Measurements from ENCODE around the gene CSAG3.
"Not testable (repeated sequence)": the region's sequence is repeated elsewhere in the genome, so short reads cannot be mapped to it uniquely, and the experiment has no call there.

CSAG3 gene

DNA sequence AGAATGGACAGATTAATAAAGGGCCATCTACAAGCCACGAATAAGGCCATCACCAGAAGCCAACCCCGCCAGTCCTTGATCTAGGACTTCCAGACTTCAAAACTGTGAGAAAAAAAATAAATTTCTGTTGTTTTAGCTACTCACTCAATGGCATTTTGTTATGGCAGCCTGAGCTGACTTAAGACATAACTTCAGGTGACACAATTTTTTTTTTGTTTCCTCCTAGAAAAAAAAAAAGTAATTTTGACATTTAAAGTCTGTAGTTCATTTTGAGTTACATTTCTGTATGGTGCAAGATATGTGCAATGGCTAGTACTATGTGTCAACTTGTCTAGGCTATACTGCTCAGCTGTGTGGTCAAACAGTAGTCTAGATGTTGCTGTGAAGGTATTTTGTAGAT lies at the start of gene CSAG3:
TSS of gene CSAG3 (plus strand) at position 301 of the 400 bp plus-strand sequence.
- DNase-seq (ENCODE audit: low read depth in 2 of 2): not testable (repeated sequence)

DNA sequence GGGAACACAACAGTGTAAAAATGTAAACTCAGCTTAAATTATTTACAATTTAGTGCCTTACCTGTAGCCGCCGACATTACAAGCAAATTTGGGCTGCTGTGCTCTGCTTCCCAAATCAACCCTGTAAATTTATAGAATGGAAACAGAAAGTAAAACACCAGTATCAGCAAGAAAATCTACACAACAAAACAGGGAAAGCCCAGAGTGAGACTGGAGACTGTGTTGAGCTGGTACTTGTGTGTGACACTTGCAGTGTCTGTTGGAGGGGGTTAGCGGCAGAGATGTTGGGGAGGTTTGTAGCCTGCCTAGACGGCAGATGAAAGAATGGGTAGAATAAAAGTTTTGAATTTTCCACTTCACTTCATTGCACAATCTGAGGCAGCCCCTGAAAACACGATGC lies 45.8 kb upstream of the CSAG3 start:
- DNase-seq (ENCODE audit: low read depth in 2 of 2): not testable (repeated sequence)

DNA sequence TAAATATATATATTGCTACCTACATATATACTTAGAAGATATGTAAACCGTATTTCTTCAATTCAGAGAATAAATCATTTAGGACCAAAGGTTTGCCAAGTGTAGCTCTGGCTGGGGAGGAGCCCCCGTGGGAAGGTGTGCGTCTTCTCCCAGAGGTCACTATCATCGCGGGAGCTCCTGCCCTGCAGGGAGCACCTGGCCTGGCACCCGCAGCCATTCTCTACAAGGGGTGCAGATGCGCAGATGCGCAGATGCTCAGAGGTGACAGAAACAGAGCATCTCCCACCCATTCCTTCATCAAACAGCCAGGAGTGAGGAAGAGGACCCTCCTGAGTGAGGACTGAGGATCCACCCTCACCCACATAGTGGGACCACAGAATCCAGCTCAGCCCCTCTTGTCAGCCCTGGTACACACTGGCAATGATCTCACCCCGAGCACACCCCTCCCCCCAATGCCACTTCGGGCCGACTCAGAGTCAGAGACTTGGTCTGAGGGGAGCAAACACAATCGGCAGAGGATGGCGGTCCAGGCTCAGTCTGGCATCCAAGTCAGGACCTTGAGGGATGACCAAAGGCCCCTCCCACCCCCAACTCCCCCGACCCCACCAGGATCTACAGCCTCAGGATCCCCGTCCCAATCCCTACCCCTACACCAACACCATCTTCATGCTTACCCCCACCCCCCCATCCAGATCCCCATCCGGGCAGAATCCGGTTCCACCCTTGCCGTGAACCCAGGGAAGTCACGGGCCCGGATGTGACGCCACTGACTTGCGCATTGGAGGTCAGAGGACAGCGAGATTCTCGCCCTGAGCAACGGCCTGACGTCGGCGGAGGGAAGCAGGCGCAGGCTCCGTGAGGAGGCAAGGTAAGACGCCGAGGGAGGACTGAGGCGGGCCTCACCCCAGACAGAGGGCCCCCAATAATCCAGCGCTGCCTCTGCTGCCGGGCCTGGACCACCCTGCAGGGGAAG lies 44.9 kb upstream of the CSAG3 start, which contains the start of gene MAGEA2B:
TSS of gene MAGEA2B (plus strand) at position 814 of the 973 bp plus-strand sequence. CDS start 2,479 bp downstream, outside the sequence.
- DNase-seq (ENCODE audit: low read depth in 2 of 2): not testable (repeated sequence)

- DNase-seq (ENCODE audit: low read depth in 2 of 2): no peak
Measured at GRCh38 chrX:152725409-152725808, 33.6 kb upstream of the CSAG3 start.

DNA sequence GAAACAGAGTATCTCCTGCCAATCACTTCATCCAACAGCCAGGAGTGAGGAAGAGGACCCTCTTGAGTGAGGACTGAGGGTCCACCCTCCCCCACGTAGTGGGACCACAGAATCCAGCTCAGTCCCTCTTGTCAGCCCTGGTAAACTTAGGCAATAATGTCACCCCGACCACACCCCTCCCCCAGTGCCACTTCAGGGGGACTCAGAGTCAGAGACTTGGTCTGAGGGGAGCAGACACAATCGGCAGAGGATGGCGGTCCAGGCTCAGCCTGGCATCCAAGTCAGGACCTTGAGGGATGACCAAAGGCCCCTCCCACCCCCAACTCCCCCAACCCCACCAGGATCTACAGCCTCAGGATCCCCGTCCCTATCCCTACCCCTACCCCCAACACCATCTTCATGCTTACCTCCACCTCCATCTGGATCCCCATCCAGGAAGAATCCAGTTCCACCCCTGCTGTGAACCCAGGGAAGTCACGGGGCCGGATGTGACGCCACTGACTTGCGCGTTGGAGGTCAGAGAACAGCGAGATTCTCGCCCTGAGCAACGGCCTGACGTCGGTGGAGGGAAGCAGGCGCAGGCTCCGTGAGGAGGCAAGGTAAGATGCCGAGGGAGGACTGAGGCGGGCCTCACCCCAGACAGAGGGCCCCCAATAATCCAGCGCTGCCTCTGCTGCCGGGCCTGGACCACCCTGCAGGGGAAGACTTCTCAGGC lies 25.6 kb upstream of the CSAG3 start, which contains the start of the genes CSAG1 and MAGEA12:
TSS of gene CSAG1 (minus strand) at position 461 of the 715 bp plus-strand sequence. CDS start 1,261 bp downstream, outside the sequence.
TSS of gene MAGEA12 (plus strand) at position 497 of the 715 bp plus-strand sequence. CDS start 2,405 bp downstream, outside the sequence.
- no peak for DNase-seq (ENCODE audit: low read depth in 2 of 2)

GRCh38 chrX:152734143-152734858 lies 24.7 kb upstream of the CSAG3 start:
- DNase-seq (ENCODE audit: low read depth in 2 of 2): not testable (repeated sequence)

DNA sequence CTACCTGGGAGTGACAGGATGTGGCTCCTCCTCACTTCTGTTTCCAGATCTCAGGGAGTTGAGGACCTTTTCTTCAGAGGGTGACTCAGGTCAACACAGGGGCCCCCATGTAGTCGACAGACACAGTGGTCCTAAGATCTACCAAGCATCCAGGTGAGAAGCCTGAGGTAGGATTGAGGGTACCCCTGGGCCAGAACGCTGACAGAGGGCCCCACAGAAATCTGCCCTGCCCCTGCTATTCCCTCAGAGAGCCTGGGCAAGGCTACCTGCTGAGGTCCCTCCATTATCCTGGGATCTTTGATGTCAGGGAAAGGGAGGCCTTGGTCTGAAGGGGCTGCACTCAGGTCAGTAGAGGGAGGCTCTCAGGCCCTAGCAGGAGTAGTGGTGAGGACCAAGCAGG lies 23.9 kb upstream of the CSAG3 start:
- no peak for DNase-seq (ENCODE audit: low read depth in 2 of 2)

- no peak for DNase-seq (ENCODE audit: low read depth in 2 of 2)
Measured at GRCh38 chrX:152735860-152736511, 23.0 kb upstream of the CSAG3 start.

DNA sequence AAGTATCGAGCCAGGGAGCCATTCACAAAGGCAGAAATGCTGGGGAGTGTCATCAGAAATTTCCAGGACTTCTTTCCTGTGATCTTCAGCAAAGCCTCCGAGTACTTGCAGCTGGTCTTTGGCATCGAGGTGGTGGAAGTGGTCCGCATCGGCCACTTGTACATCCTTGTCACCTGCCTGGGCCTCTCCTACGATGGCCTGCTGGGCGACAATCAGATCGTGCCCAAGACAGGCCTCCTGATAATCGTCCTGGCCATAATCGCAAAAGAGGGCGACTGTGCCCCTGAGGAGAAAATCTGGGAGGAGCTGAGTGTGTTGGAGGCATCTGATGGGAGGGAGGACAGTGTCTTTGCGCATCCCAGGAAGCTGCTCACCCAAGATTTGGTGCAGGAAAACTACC lies 22.5 kb upstream of the CSAG3 start:
- DNase-seq (ENCODE audit: low read depth in 2 of 2): not testable (repeated sequence)

DNA sequence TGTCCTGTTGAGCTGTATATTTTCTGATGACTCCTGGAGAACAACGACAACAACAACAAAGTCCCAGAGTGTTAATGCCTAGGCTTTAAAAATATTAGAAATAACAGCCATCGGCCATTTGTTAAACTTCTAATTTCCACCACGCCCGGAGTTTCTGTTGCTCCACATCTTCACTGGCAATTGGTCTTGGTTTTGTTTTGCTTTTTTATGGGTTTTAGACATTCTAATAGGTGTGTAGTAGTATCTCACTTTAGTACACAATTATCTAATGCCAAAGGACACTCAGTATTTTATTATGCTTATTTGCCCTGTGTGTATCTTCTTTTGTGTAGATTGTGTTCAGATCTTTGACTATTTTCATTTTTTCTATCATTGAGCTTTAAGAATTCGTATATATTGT lies 20.5 kb upstream of the CSAG3 start:
- no peak for DNase-seq (ENCODE audit: low read depth in 2 of 2)

DNA sequence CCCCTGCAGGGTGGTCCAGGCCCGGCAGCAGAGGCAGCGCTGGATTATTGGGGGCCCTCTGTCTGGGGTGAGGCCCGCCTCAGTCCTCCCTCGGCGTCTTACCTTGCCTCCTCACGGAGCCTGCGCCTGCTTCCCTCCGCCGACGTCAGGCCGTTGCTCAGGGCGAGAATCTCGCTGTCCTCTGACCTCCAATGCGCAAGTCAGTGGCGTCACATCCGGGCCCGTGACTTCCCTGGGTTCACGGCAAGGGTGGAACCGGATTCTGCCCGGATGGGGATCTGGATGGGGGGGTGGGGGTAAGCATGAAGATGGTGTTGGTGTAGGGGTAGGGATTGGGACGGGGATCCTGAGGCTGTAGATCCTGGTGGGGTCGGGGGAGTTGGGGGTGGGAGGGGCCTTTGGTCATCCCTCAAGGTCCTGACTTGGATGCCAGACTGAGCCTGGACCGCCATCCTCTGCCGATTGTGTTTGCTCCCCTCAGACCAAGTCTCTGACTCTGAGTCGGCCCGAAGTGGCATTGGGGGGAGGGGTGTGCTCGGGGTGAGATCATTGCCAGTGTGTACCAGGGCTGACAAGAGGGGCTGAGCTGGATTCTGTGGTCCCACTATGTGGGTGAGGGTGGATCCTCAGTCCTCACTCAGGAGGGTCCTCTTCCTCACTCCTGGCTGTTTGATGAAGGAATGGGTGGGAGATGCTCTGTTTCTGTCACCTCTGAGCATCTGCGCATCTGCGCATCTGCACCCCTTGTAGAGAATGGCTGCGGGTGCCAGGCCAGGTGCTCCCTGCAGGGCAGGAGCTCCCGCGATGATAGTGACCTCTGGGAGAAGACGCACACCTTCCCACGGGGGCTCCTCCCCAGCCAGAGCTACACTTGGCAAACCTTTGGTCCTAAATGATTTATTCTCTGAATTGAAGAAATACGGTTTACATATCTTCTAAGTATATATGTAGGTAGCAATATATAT lies 5.0 kb upstream of the CSAG3 start, which contains the start of gene MAGEA2:
TSS of gene MAGEA2 (minus strand) at position 157 of the 965 bp plus-strand sequence. CDS start 2,479 bp downstream, outside the sequence.
- DNase-seq (ENCODE audit: low read depth in 2 of 2): not testable (repeated sequence)

GRCh38 chrX:152754871-152755270 lies 4.1 kb upstream of the CSAG3 start:
- DNase-seq (ENCODE audit: low read depth in 2 of 2): not testable (repeated sequence)

DNA sequence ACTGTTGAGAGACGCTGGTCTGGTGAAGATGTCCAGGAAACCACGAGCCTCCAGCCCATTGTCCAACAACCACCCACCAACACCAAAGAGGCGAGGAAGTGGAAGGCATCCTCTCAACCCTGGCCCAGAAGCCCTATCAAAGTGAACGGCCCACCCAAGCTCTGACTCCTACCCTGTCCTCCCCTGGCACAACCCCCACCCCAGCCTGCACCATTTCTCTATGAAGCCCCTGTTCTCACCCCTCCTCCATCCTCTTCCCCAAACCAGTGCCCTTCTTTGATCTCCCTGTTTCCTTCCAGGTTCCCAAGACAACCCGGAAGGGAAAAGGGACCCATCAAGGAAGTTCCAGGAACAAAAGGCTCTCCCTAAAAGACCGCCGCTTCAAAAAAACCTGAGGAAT lies 526 bp downstream of the CSAG3 start:
- not testable (repeated sequence) for DNase-seq (ENCODE audit: low read depth in 2 of 2)

- DNase-seq (ENCODE audit: low read depth in 2 of 2): not testable (repeated sequence)
Measured at GRCh38 chrX:152761582-152761981, 2.6 kb downstream of the CSAG3 start.

GRCh38 chrX:152766562-152766961 lies 7.5 kb downstream of the CSAG3 start:
- DNase-seq (ENCODE audit: low read depth in 2 of 2): not testable (repeated sequence)

DNA sequence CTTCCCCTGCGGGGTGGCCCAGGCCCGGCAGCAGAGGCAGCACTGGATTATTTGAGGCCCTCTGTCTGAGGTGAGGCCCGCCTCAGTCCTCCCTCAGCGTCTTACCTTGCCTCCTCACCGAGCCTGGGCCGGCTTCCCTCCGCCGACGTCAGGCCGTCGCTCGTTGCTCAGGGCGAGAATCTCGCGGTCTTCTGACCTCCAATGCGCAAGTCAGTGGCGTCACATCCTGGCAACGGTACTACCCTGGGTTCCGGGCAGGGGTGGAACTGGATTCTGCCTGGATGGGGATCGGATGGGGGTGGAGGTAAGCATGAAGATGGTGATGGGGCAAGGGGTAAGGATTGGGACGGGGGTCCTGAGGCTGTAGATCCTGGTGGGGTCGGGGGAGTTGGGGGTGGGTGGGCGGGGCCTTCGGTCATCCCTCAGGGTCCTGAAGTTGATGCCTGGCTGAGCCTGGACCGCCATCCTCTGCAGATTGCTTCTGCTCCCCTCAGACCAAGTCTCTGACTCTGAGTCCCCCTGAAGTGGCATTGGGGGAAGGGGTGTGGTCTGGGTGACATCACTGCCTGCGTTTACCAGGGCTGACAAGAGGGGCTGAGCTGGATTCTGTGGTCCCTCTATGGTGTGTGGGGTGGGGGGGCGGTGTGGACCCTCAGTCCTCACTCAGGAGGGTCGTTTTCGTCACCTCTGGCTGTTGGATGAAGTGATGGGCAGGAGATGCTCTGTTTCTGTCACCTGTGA lies 10.7 kb downstream of the CSAG3 start, which contains the start of gene MAGEA6:
TSS of gene MAGEA6 (minus strand) at position 141 of the 741 bp plus-strand sequence. CDS start 2,039 bp downstream, outside the sequence.
- DNase-seq (ENCODE audit: low read depth in 2 of 2): not testable (repeated sequence)

DNA sequence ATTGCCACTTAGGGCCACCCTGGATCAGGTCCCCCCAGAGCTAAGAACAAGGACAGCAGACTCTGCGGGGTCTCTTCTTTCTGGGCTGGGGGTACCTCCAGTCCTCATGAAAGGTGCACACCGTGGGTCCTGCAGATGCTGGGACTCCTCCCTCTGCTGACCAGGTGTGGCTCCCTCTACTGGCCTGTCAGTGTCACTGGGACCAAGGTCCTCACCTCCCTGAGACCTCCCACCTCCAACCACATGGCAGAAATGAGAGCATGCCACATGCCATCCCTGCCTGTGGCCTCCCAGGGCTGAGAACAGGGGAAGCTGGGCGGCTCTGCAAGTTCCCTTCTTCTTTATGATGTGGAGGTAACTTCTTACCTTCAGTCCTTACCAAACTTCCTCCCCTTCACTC lies 28.0 kb downstream of the CSAG3 start:
- DNase-seq (ENCODE audit: low read depth in 2 of 2): not testable (repeated sequence)

DNA sequence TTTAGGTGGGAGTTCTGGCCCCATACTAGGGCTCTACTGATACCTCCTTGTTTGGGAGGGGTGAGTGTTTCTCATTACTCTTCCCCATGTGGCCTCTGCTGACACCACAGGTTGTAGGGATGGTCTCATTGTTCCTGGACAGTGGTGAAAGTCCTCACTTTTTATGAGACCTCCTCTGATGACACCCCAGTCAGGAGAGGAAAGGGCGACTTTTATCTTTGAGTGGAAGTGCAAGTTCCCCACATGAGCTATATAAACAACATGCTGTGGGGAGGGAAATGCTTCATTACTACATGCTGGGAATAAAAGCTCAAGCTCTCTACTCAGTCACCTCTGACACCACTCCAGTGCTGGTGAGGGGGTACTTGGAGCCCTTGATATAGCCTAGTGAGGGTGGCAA lies 39.9 kb downstream of the CSAG3 start:
- DNase-seq (ENCODE audit: low read depth in 2 of 2): no peak

GRCh38 chrX:152806035-152806434 lies 47.0 kb downstream of the CSAG3 start:
- DNase-seq (ENCODE audit: low read depth in 2 of 2): no peak

Measured in stimulated activated CD8-positive, alpha-beta memory T cell treated with anti-CD3 and anti-CD28 coated beads, Interleukin-7, amount 100 ng/mL, for 4 hours (primary cell).